Measurements from ENCODE around the gene OCA2. TPM values are rescaled to one million over a fixed set of nuclear protein-coding genes. Genes with fewer than 3 reads are reported as not detected.

The OCA2 gene
- total and polyA plus RNA-seq, 2 of the 4 experiments (the other 2 are of a cell fraction) = under 0.01 to 0.03 TPM

- ChIA-PET POLR2A (ENCODE audit: unreplicated experiment) (no interaction called here), CTCF (no interaction called here)
- Histone ChIP-seq H2AFZ (replicated peaks; ENCODE audit: low read length, poor library complexity) (no peak overlapping the region), H4K20me1 (ENCODE audit: insufficient read depth, low read length) (no peaks in the 10 kb centered on the region), H3K9ac (ENCODE audit: low read depth, low read length) (no peak overlapping the region), H4K91ac (ENCODE audit: insufficient read depth, low read depth, low read length) (no peak overlapping the region), H3K23ac (ENCODE audit: low read depth, low read length) (no peak overlapping the region), H3K4me1 (ENCODE audit: control insufficient read depth, insufficient read depth, low read length) (no peaks in the 10 kb centered on the region), H3K4ac (ENCODE audit: low read depth, low read length) (no peak overlapping the region), H3K36me3 (ENCODE audit: control insufficient read depth, insufficient read depth, low read length) (no peaks in the 10 kb centered on the region), H3K9me1 (ENCODE audit: insufficient read depth, low read length) (no peaks in the 10 kb centered on the region), H3K4me2 (ENCODE audit: low read depth, low read length) (no peak overlapping the region), H3K79me1 (ENCODE audit: low read depth in 1 of 2, low read length in 2 of 2) (no peaks in the 10 kb centered on the region), H2BK20ac (ENCODE audit: low read depth, low read length) (no peak overlapping the region), H2AK5ac (ENCODE audit: low read depth, low read length) (no peak overlapping the region), H4K5ac (ENCODE audit: low read depth, low read length) (no peak overlapping the region), H3K4me3 (ENCODE audit: insufficient read depth, low read depth, low read length) (no peak overlapping the region), H2AK9ac (replicated peaks; ENCODE audit: low read depth, low read length, poor library complexity) (no peak overlapping the region), H3K27me3 (ENCODE audit: control insufficient read depth, insufficient read depth, low read length) (no peaks in the 10 kb centered on the region), H2BK15ac (ENCODE audit: low read depth, low read length) (no peak overlapping the region), H3K14ac (replicated peaks; ENCODE audit: low read depth, low read length) (no peak overlapping the region), H3K18ac (ENCODE audit: low read depth, low read length) (no peak overlapping the region), H3K27ac (ENCODE audit: insufficient read depth, low read length) (no peak overlapping the region), H4K8ac (ENCODE audit: low read depth in 2 of 2, low read length in 2 of 2) (no peak overlapping the region), H3K9me3 (ENCODE audit: control insufficient read depth, insufficient read depth, low read length) (peaks cover 20% of the 10 kb centered on the region), H3K56ac (ENCODE audit: extremely low read depth, insufficient read depth, low read length) (no peak overlapping the region), H2BK5ac (ENCODE audit: low read depth, low read length, poor library complexity, severe bottlenecking) (no peak overlapping the region), H2BK120ac (ENCODE audit: low read depth, low read length) (no peak overlapping the region)
- TF ChIP-seq RCOR1 (IDR thresholded peaks at IDR 0.05; ENCODE audit: insufficient replicate concordance, low read length) (no peak), CTCF (conservative IDR thresholded peaks at IDR 0.05; ENCODE audit: low read depth, low read length) (no peak), SMC3 (IDR thresholded peaks at IDR 0.05; ENCODE audit: low read depth, low read length) (no peak), FOS (IDR thresholded peaks at IDR 0.05; ENCODE audit: low read depth, low read length) (no peak)
- dilution Hi-C loops (cut with HindIII; ENCODE audit: low sequenced_read_pairs, unreplicated experiment) (no loop called here), intact Hi-C loops (cut with micrococcal nuclease) (no loop called here), in situ Hi-C loops (cut with MboI; ENCODE audit: low sequenced_read_pairs) (no loop called here)
- ATAC-seq (ENCODE audit: low read depth) (no peak), DNase-seq (no peak)
- no CpG with 5 or more reads among the region's 1 CpG for WGBS, 2 experiments (ENCODE audit: extremely low coverage in 2 of 2, insufficient read length in 1 of 2)
- BruUV-seq (replicated peaks) = no TSS peak
These were observed 342.1 kb downstream of the OCA2 start for GRCh38 chr15:27757052-27757451.

Data from IMR-90 (cell line).